Glutamatergic neuron (in vitro differentiated cells): ENCODE results near the gene ATN1. TPM values are rescaled to one million over a fixed set of nuclear protein-coding genes. Genes with fewer than 3 reads are reported as not detected.
A peak's percentile ranks its signal among the peaks of the same experiment; 100 is the strongest.
"Not testable (repeated sequence)": the region's sequence is repeated elsewhere in the genome, so short reads cannot be mapped to it uniquely, and the experiment has no call there.

ENCODE experiments used
- DNase-seq: peaks from one replicate; pipeline ENCODE4 v3.0.0; 2022
- H3K27ac Mint-ChIP-seq: one replicate; pipeline ENCODE4 v1.8.0; 2020; ENCODE audit warnings: mild to moderate bottlenecking, mixed read lengths, inconsistent platforms; ENCODE audit not compliant: unreplicated experiment
- H3K27me3 Mint-ChIP-seq: one replicate; pipeline ENCODE4 v1.8.0; 2020; ENCODE audit warnings: mild to moderate bottlenecking, moderate library complexity, mixed read lengths, inconsistent platforms; ENCODE audit not compliant: unreplicated experiment
- H3K36me3 Mint-ChIP-seq: one replicate; pipeline ENCODE4 v1.8.0; 2020; ENCODE audit warnings: mild to moderate bottlenecking, mixed read lengths, inconsistent platforms; ENCODE audit not compliant: unreplicated experiment
- H3K4me1 Mint-ChIP-seq: one replicate; pipeline ENCODE4 v1.8.0; 2020; ENCODE audit warnings: mild to moderate bottlenecking, low read depth, mixed read lengths, inconsistent platforms; ENCODE audit not compliant: unreplicated experiment
- H3K4me3 Mint-ChIP-seq: one replicate; pipeline ENCODE4 v1.8.0; 2020; ENCODE audit warnings: mild to moderate bottlenecking, mixed read lengths, inconsistent platforms; ENCODE audit not compliant: unreplicated experiment
- H3K9me3 Mint-ChIP-seq: one replicate; pipeline ENCODE4 v1.8.0; 2020; ENCODE audit warnings: mild to moderate bottlenecking, moderate library complexity, mixed read lengths, inconsistent platforms; ENCODE audit not compliant: unreplicated experiment
- CTCF ChIP-seq: fragments of 200-600 bp; sonication (generic); IDR thresholded peaks from one replicate; pipeline ENCODE4 v1.5.0; 2021; ENCODE audit not compliant: partially characterized antibody, unreplicated experiment
- total RNA-seq: library from RNA; stranded (reverse); fragmentation: NEBNext Ultra II Directional; extraction: Animal tissue kit (Norgen Biotek cat#: 25700); gene quantifications from one replicate; pipeline ENCODE4 v1.2.1, GENCODE V29; 2021; ENCODE audit not compliant: unreplicated experiment

Gene ATN1
- total RNA-seq, 1 donor from 2014 or later, result 94.6 TPM

GRCh38 chr12:6903722-6904121 is 24.0 kb upstream of the ATN1 start:
- H3K27ac Mint-ChIP-seq, result peak overlapping the region; percentile 23
- H3K4me3 Mint-ChIP-seq, result no peak overlapping the region
- no peaks in the 10 kb centered on the region for H3K4me1 Mint-ChIP-seq
- TF ChIP-seq CTCF, result no peak
- no peak for DNase-seq
- no peaks in the 10 kb centered on the region for H3K36me3 Mint-ChIP-seq
- H3K9me3 Mint-ChIP-seq, result peaks cover 5% of the 10 kb centered on the region
- H3K27me3 Mint-ChIP-seq, result peaks cover 1% of the 10 kb centered on the region

GRCh38 chr12:6904280-6905276 is 23.2 kb upstream of the ATN1 start, which contains the start of gene LRRC23:
LRRC23 (plus strand) TSS chr12:6904822; CDS start chr12:6905634, 812 bp downstream.
- TF ChIP-seq CTCF, result no peak
- peaks cover 5% of the 10 kb centered on the region for H3K9me3 Mint-ChIP-seq
- peaks cover 1% of the 10 kb centered on the region for H3K27me3 Mint-ChIP-seq
- H3K36me3 Mint-ChIP-seq, result no peaks in the 10 kb centered on the region
- no peaks in the 10 kb centered on the region for H3K4me1 Mint-ChIP-seq
- H3K27ac Mint-ChIP-seq, result peak within 1 kb of the TSS; percentile 23
- H3K4me3 Mint-ChIP-seq, result no peak within 1 kb of the TSS
- DNase-seq, result peak; percentile 98

- no peak overlapping the region for H3K4me3 Mint-ChIP-seq
- H3K36me3 Mint-ChIP-seq, result no peaks in the 10 kb centered on the region
- no peak overlapping the region for H3K27ac Mint-ChIP-seq
- peaks cover 1% of the 10 kb centered on the region for H3K27me3 Mint-ChIP-seq
- no peak for TF ChIP-seq CTCF
- peaks cover 7% of the 10 kb centered on the region for H3K9me3 Mint-ChIP-seq
- no peak for DNase-seq
- no peaks in the 10 kb centered on the region for H3K4me1 Mint-ChIP-seq
These were observed 22.2 kb upstream of the ATN1 start for GRCh38 chr12:6905414-6906040.

GRCh38 chr12:6908141-6908540 is 19.6 kb upstream of the ATN1 start:
- not testable (repeated sequence) for H3K4me1 Mint-ChIP-seq, H3K27ac Mint-ChIP-seq, H3K36me3 Mint-ChIP-seq, H3K27me3 Mint-ChIP-seq, H3K4me3 Mint-ChIP-seq, DNase-seq
- peaks cover 12% of the 10 kb centered on the region for H3K9me3 Mint-ChIP-seq

GRCh38 chr12:6909421-6910145 is 18.2 kb upstream of the ATN1 start:
- Mint-ChIP-seq H3K36me3 (no peaks in the 10 kb centered on the region), H3K4me1 (peaks cover 2% of the 10 kb centered on the region), H3K9me3 (peaks cover 7% of the 10 kb centered on the region), H3K27me3 (peaks cover 11% of the 10 kb centered on the region), H3K27ac (no peak overlapping the region), H3K4me3 (no peak overlapping the region)
- no peak for DNase-seq
- no peak for TF ChIP-seq CTCF
